ENCODE data around the gene LGI1.

Gene LGI1

GRCh38 chr10:93757801-93758507 lies at the start of gene LGI1:
LGI1 (plus strand) TSS chr10:93757936; CDS start chr10:93758145, 209 bp downstream.
- no peak for DNase-seq (ENCODE audit: low read depth, low spot score)

- no peak for DNase-seq (ENCODE audit: low read depth, low spot score)
These were observed 47.3 kb upstream of the LGI1 start for GRCh38 chr10:93710333-93710909.

GRCh38 chr10:93711891-93712290 lies 45.8 kb upstream of the LGI1 start:
- DNase-seq (ENCODE audit: low read depth, low spot score): no peak

GRCh38 chr10:93712593-93712992 lies 45.1 kb upstream of the LGI1 start:
- DNase-seq (ENCODE audit: low read depth, low spot score): no peak

- DNase-seq (ENCODE audit: low read depth, low spot score): no peak
These were observed 42.4 kb upstream of the LGI1 start for GRCh38 chr10:93715345-93715744.

- no peak for DNase-seq (ENCODE audit: low read depth, low spot score)
These were observed 41.0 kb upstream of the LGI1 start for GRCh38 chr10:93716766-93717165.

GRCh38 chr10:93718937-93719725 lies 38.6 kb upstream of the LGI1 start:
- DNase-seq (ENCODE audit: low read depth, low spot score): no peak

GRCh38 chr10:93719901-93720300 lies 37.8 kb upstream of the LGI1 start:
- no peak for DNase-seq (ENCODE audit: low read depth, low spot score)

GRCh38 chr10:93722550-93722949 lies 35.2 kb upstream of the LGI1 start:
- DNase-seq (ENCODE audit: low read depth, low spot score): no peak

GRCh38 chr10:93723153-93723552 lies 34.6 kb upstream of the LGI1 start:
- no peak for DNase-seq (ENCODE audit: low read depth, low spot score)

- no peak for DNase-seq (ENCODE audit: low read depth, low spot score)
These were observed 31.7 kb upstream of the LGI1 start for GRCh38 chr10:93726024-93726423.

- DNase-seq (ENCODE audit: low read depth, low spot score): no peak
These were observed 16.4 kb upstream of the LGI1 start for GRCh38 chr10:93741367-93741766.

- no peak for DNase-seq (ENCODE audit: low read depth, low spot score)
These were observed 14.9 kb upstream of the LGI1 start for GRCh38 chr10:93742633-93743349.

GRCh38 chr10:93745408-93746065 lies 12.2 kb upstream of the LGI1 start:
- DNase-seq (ENCODE audit: low read depth, low spot score): no peak

GRCh38 chr10:93746844-93747284 lies 10.9 kb upstream of the LGI1 start:
- DNase-seq (ENCODE audit: low read depth, low spot score): no peak

- DNase-seq (ENCODE audit: low read depth, low spot score): no peak
These were observed 8.4 kb upstream of the LGI1 start for GRCh38 chr10:93749218-93749799.

- DNase-seq (ENCODE audit: low read depth, low spot score): no peak
These were observed 6.6 kb upstream of the LGI1 start for GRCh38 chr10:93751124-93751523.

GRCh38 chr10:93751832-93752231 lies 5.9 kb upstream of the LGI1 start:
- DNase-seq (ENCODE audit: low read depth, low spot score): no peak

- no peak for DNase-seq (ENCODE audit: low read depth, low spot score)
These were observed 5.0 kb upstream of the LGI1 start for GRCh38 chr10:93752761-93753160.

- DNase-seq (ENCODE audit: low read depth, low spot score): no peak
These were observed 4.0 kb upstream of the LGI1 start for GRCh38 chr10:93753621-93754250.

GRCh38 chr10:93754761-93755160 lies 3.0 kb upstream of the LGI1 start:
- no peak for DNase-seq (ENCODE audit: low read depth, low spot score)
